ENCODE measurements around the gene HEY2.
A peak's percentile ranks its signal among the peaks of the same experiment; 100 is the strongest.
"Not testable (repeated sequence)": the region's sequence is repeated elsewhere in the genome, so short reads cannot be mapped to it uniquely, and the experiment has no call there.

HEY2 gene

DNA sequence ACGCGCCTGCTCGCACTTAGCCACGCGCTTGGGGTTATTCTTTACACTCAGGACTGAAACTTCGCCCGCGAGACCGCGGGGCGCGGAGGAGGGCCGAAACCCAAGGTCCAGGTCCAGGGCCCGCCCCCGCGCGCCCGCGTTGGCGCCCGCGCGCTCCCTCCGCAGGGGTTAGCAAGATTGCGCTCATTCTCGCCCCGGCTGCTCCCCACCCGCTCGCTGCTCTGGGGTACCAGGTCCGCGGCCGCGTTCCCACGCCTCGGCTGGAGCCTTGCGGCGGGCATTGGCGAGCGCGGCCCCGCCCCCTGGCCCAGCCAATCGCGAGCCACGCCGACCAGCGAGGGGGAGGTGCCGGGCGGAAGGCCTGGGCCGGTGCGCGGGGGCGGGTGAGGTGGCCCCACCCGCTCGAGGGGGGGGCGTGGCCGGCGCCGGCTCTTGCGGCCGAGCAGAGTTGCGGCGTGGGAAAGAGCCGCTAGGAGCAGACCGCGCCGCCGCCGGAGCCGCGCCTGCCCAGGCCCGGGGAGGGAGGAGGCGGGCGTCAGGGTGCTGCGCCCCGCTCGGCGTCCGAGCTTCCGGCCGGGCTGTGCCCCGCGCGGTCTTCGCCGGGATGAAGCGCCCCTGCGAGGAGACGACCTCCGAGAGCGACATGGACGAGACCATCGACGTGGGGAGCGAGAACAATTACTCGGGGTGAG is at the start of gene HEY2:
TSS of gene HEY2 (plus strand) at position 460 of the 692 bp plus-strand sequence. CDS start at position 605, 145 bp downstream.
- in situ Hi-C loops (cut with HindIII; ENCODE audit: low sequenced_read_pairs) = no loop called here
- peak within 1 kb of the TSS; percentile 48 for H3K4me3 ChIP-seq (ENCODE audit: low read depth, low read length)
- DNase-seq (ENCODE audit: low read depth, low spot score) = peak; percentile 91
- TF ChIP-seq, protein P1, sequence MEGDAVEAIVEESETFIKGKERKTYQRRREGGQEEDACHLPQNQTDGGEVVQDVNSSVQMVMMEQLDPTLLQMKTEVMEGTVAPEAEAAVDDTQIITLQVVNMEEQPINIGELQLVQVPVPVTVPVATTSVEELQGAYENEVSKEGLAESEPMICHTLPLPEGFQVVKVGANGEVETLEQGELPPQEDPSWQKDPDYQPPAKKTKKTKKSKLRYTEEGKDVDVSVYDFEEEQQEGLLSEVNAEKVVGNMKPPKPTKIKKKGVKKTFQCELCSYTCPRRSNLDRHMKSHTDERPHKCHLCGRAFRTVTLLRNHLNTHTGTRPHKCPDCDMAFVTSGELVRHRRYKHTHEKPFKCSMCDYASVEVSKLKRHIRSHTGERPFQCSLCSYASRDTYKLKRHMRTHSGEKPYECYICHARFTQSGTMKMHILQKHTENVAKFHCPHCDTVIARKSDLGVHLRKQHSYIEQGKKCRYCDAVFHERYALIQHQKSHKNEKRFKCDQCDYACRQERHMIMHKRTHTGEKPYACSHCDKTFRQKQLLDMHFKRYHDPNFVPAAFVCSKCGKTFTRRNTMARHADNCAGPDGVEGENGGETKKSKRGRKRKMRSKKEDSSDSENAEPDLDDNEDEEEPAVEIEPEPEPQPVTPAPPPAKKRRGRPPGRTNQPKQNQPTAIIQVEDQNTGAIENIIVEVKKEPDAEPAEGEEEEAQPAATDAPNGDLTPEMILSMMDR (IDR thresholded peaks at IDR 0.05; ENCODE audit: low read depth, low read length) = no peak

DNA sequence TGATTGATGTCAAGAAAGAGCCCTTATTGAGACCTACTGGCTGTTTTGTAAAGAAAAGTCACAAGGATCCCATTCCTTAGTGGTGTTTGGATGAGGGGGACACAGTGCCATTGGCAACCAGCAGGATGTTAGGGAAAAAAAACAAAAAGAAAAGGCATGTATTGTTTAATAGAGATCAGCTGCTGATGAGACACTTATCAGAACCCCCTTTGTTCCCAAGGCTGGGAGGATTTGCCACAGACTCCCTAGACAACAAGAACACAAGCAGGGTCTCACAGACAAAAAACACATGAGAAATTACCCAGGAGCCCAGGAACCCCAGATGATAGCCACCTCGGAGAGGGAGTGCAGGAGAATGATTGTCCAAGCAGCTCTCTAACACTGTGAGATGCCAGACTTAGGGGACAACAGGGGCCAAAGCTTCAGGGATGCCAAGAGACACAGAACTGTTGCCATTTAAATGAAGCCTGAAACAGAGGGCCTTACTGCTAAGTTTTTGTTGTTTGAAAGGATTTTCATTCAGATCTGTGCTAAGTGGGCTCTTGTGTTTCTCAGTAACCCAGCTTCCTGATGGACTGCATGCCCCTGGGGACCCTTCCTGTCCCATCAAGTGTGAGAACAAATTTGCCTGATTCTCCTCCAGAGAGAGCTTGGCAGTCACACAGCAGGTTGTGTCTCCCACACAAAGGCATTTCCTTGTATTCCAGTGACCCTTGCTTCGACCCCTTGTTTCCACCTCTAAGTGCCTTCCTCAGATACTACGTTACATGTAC is 48.7 kb upstream of the HEY2 start:
- no peak for DNase-seq (ENCODE audit: low read depth, low spot score)
- in situ Hi-C loops (cut with HindIII; ENCODE audit: low sequenced_read_pairs) = no loop called here
- no peak overlapping the region for H3K4me3 ChIP-seq (ENCODE audit: low read depth, low read length)
- TF ChIP-seq, protein P1 (IDR thresholded peaks at IDR 0.05; ENCODE audit: low read depth, low read length) = no peak

DNA sequence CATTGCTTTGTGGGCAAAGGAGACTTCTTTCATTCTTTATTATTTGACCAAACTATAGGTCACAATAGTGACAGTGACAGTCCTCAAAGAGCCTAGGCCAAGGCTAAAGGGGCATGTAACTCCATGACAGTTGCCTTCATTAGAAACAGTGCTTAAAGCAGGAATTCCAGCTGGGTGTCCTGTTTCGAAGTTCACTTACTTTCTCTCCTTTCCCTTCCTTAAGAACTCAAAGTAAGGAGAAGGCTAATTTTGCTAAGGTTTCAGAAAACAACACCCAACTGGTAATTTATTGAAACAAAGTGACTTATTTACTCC is 48.1 kb upstream of the HEY2 start:
- no peak overlapping the region for H3K4me3 ChIP-seq (ENCODE audit: low read depth, low read length)
- DNase-seq (ENCODE audit: low read depth, low spot score) = no peak
- in situ Hi-C loops (cut with HindIII; ENCODE audit: low sequenced_read_pairs) = no loop called here
- TF ChIP-seq, protein P1 (IDR thresholded peaks at IDR 0.05; ENCODE audit: low read depth, low read length) = no peak

DNA sequence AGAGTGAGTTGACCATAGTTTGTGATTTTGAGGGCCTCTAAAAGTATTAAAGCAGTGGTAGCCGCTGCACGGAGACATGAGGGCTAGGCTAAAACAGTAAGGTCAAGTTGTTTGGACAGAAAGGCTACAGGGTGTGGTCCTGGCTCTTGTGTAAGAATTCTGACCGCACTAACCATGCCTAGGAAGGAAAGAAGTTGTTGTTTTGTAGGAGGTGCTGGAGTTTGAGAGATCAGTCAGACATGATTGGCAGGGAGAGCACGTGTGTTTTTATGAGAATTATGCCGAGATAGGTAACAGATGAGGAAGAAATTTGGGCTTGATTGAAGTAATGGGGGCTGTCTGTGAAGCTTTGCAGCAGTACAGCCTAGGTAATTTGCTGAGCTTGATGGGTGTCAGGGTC is 45.5 kb upstream of the HEY2 start:
- DNase-seq (ENCODE audit: low read depth, low spot score); in situ Hi-C loops (cut with HindIII; ENCODE audit: low sequenced_read_pairs); H3K4me3 ChIP-seq (ENCODE audit: low read depth, low read length): not testable (repeated sequence)

DNA sequence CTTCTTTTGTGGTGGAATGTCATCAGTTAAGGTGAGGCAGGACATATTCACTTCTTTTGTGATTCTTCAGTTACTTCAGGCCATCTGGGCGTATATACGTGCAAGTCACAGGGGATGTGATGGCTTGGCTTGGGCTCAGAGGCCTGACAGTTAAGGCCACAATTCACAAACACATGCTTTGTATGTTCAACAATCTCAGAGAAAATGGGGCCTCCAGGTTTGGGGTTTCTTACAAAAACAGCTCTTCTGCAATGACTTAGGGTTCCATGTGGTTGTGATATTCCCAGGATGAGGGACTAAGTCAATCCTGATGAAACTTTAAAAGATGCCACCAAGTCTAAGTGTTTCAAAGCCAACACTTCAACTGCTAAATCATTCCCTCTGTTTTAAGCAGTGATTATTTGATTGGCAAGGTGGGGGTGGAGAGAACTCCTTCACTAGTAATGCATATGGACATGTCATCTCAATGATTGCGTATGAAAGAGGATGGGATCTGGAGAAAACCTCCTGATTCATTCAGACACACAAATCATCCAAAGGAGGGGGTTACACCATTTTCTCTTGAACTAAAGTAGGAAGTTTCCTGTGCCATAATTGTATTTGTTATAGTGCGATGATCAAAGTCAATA is 41.7 kb upstream of the HEY2 start:
- no peak for DNase-seq (ENCODE audit: low read depth, low spot score)
- no peak overlapping the region for H3K4me3 ChIP-seq (ENCODE audit: low read depth, low read length)
- TF ChIP-seq, protein P1 (IDR thresholded peaks at IDR 0.05; ENCODE audit: low read depth, low read length) = no peak
- in situ Hi-C loops (cut with HindIII; ENCODE audit: low sequenced_read_pairs) = no loop called here

DNA sequence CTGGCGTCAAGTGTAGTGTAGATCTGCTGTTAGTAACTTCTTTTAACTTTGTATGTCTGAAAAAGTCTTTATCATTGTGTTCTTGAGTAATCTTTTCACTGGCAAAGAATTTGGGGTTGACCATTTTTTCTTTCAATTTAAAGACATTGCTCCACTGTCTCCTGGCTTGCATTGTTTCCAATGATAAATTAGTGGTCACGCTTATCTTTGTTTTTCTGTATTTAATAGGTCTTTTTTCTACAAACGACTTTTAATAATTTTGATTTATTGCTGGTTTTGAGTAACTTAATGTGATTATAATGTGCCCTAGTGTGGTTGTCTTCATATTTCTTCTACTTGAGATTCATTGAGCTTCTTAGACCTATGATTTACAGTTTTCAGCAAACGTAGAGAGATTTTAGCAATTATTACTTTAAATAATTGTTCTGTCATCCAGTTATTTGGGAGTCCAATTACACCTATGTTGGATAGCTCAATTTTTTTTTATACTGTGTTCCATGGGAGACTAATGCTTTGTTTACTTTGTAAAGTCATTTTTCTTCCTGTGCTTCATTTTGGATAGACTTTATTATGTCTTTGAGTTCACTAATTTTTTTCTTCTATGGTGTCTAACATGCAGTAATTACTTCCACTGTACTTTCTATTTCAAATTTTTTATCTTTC is 38.3 kb upstream of the HEY2 start:
- no peak for DNase-seq (ENCODE audit: low read depth, low spot score)
- in situ Hi-C loops (cut with HindIII; ENCODE audit: low sequenced_read_pairs) = no loop called here
- H3K4me3 ChIP-seq (ENCODE audit: low read depth, low read length) = no peak overlapping the region
- TF ChIP-seq, protein P1 (IDR thresholded peaks at IDR 0.05; ENCODE audit: low read depth, low read length) = no peak

All from astrocyte of the spinal cord (primary cell).